CD4-positive, alpha-beta T cell (primary cell): ENCODE results near the gene CD163. TPM values are rescaled to one million over a fixed set of nuclear protein-coding genes. Genes with fewer than 3 reads are reported as not detected.

Source experiments
- ATAC-seq: fragments of 200-7000 bp; cut with Tn5 transposase; one replicate; pipeline ENCODE4 v1.10.0; 2022; ENCODE audit warnings: mild to moderate bottlenecking; ENCODE audit not compliant: poor library complexity
- CTCF ChIA-PET: fragments of 350-600 bp; sonication (Branson Sonifier 250); formaldehyde crosslinking; loops from one replicate; lab custom pipeline; 2021; ENCODE audit warnings: antibody characterized with exemption, inconsistent platforms; lab: Charles Lee
- POLR2A ChIA-PET: fragments of 350-600 bp; sonication (Branson Sonifier 250); formaldehyde crosslinking; loops from one replicate; lab custom pipeline; 2021; ENCODE audit warnings: antibody characterized with exemption, inconsistent platforms; lab: Charles Lee
- DNase-seq, 14 experiments: peaks; one replicate each; pipeline ENCODE4 v3.0.0-alpha.2; 2013 to 2020; ENCODE audit warnings: mixed read lengths in 2 of 14
- H3K27ac ChIP-seq, 2 donors: one replicate each; pipeline versions ENCODE4 v1.5.1 to v1.7.0; 2013; ENCODE audit warnings: low read length in 2 of 2, low read depth in 1 of 2, mild to moderate bottlenecking in 1 of 2
- H3K27me3 ChIP-seq, 2 experiments: 1 replicate in 1 of 2; 2 replicates in 1 of 2; pipeline versions ENCODE4 v1.6.1 to v1.7.0; 2013; ENCODE audit warnings: low read length in 2 of 2, control low read depth in 1 of 2, mild to moderate bottlenecking in 1 of 2, moderate library complexity in 1 of 2; ENCODE audit not compliant: insufficient read depth in 2 of 2, control insufficient read depth in 1 of 2
- H3K36me3 ChIP-seq: one replicate; pipeline ENCODE4 v1.6.1; 2013; ENCODE audit warnings: low read length, control low read depth; ENCODE audit not compliant: insufficient read depth
- H3K4me1 ChIP-seq: one replicate; pipeline ENCODE4 v1.6.1; 2013; ENCODE audit warnings: low read length, control low read depth; ENCODE audit not compliant: insufficient read depth
- H3K4me3 ChIP-seq: one replicate; pipeline ENCODE4 v1.5.1; 2013; ENCODE audit warnings: mild to moderate bottlenecking, low read length, moderate library complexity
- H3K9me3 ChIP-seq, 2 experiments: 1 replicate in 1 of 2; 2 replicates in 1 of 2; pipeline versions ENCODE4 v1.6.1 to v1.7.0; 2013; ENCODE audit warnings: low read length in 2 of 2, mild to moderate bottlenecking in 2 of 2, control low read depth in 1 of 2, moderate library complexity in 1 of 2; ENCODE audit not compliant: control insufficient read depth in 1 of 2, insufficient read depth in 1 of 2
- H3K27ac Mint-ChIP-seq: one replicate; pipeline ENCODE4 v1.8.0; 2020; ENCODE audit warnings: mixed read lengths
- H3K27me3 Mint-ChIP-seq: one replicate; pipeline ENCODE4 v1.8.0; 2021; ENCODE audit warnings: mixed read lengths
- H3K36me3 Mint-ChIP-seq: one replicate; pipeline ENCODE4 v1.8.0; 2021; ENCODE audit warnings: low read depth, mixed read lengths
- H3K4me1 Mint-ChIP-seq: one replicate; pipeline ENCODE4 v1.8.0; 2021; ENCODE audit warnings: low read depth, mixed read lengths
- H3K4me3 Mint-ChIP-seq: one replicate; pipeline ENCODE4 v1.8.0; 2020; ENCODE audit warnings: mild to moderate bottlenecking, mixed read lengths
- H3K9me3 Mint-ChIP-seq: one replicate; pipeline ENCODE4 v1.8.0; 2020; ENCODE audit warnings: mixed read lengths
- CTCF ChIP-seq: fragments of 200-600 bp; IDR thresholded peaks from one replicate; pipeline ENCODE4 v1.8.0; 2022; ENCODE audit warnings: antibody characterized with exemption, mild to moderate bottlenecking
- intact Hi-C, 2 experiments: fragments of 100-400 bp; cut with DNase I in 1 of 2; cut with micrococcal nuclease in 1 of 2; formaldehyde crosslinking; loops; one replicate each; pipeline versions ENCODE4 v1.15.1 to v1.9.0; 2023 to 2025; cut with DNase I, micrococcal nuclease
- total RNA-seq, 174 experiments: library from RNA in 2 of 174; stranded (reverse) in 2 of 174; gene quantifications; one replicate each; pipeline ENCODE4 v1.2.3 and lab custom pipeline; 2021 to 2026

The CD163 gene
- total RNA-seq, 2 experiments from 2014 or later: 1.1 TPM

- CTCF ChIA-PET: no interaction called here
- no peak for DNase-seq
- no peak overlapping the region for H3K4me3 ChIP-seq
- H3K4me1 ChIP-seq: no peaks in the 10 kb centered on the region
- H3K27ac ChIP-seq: no peak overlapping the region
- Mint-ChIP-seq H3K27ac (no peak overlapping the region), H3K4me1 (no peaks in the 10 kb centered on the region), H3K4me3 (no peak overlapping the region), H3K36me3 (no peaks in the 10 kb centered on the region), H3K27me3 (peaks cover 56% of the 10 kb centered on the region), H3K9me3 (no peaks in the 10 kb centered on the region)
- H3K36me3 ChIP-seq: no peaks in the 10 kb centered on the region
- POLR2A ChIA-PET: no interaction called here
- no peaks in the 10 kb centered on the region for H3K9me3 ChIP-seq
- TF ChIP-seq CTCF: no peak
- intact Hi-C loops: no loop called here
- ATAC-seq: no peak
- peaks cover 0 to 11% of the 10 kb centered on the region in 2 experiments for H3K27me3 ChIP-seq
These were observed 5.9 kb downstream of the CD163 start for GRCh38 chr12:7497661-7498060.

DNA sequence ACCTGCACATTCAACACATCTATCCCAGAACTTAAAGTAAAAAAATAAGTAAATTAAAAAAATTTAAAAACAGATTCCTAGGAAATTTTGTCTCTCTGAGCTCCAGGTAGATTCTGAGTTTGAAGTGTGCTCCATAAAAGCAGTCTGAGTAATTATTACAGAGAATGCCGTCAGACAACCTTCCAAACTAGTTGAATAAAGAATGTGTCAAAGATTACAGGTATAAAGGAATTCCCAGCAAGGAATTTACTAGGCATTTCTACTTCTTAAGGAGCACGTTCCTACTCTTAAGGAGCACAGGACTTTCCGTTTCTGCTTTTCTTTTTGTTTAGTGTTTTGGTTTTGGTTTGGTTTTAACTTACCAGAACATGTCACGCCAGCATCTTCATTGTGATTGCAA lies 7.1 kb downstream of the CD163 start:
- DNase-seq (no peak), ATAC-seq (no peak)
- Histone ChIP-seq H3K27ac (no peak overlapping the region), H3K27me3 (peaks cover 0 to 11% of the 10 kb centered on the region in 2 experiments), H3K4me3 (no peak overlapping the region), H3K9me3 (no peaks in the 10 kb centered on the region), H3K4me1 (no peaks in the 10 kb centered on the region), H3K36me3 (no peaks in the 10 kb centered on the region)
- H3K36me3 Mint-ChIP-seq: no peaks in the 10 kb centered on the region
- H3K9me3 Mint-ChIP-seq: no peaks in the 10 kb centered on the region
- peaks cover 52% of the 10 kb centered on the region for H3K27me3 Mint-ChIP-seq
- POLR2A ChIA-PET: no interaction called here
- CTCF ChIA-PET: no interaction called here
- intact Hi-C loops: no loop called here
- H3K4me3 Mint-ChIP-seq: no peak overlapping the region
- no peaks in the 10 kb centered on the region for H3K4me1 Mint-ChIP-seq
- no peak for TF ChIP-seq CTCF
- no peak overlapping the region for H3K27ac Mint-ChIP-seq

DNA sequence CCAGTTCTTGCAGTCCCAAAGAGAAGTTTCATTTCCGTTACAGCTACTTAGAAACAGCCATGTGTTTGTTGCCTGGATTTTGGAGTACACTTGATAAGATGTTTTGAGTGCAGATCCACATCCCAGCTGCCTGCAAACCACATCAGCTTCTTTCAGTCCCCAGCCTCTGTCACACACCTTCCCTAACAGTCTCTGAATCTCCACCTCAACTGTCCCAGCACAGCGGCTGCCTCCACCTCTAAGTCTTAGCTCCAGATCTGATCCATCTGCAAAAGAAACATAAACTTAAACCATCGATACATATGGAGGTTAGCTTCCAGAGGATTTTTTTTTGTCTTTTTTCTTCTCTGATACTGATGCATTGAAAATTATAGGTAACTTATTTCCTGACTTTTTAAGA lies 8.4 kb downstream of the CD163 start:
- Histone ChIP-seq H3K27me3 (peaks cover 0 to 11% of the 10 kb centered on the region in 2 experiments), H3K4me1 (no peaks in the 10 kb centered on the region), H3K27ac (no peak overlapping the region), H3K4me3 (no peak overlapping the region), H3K36me3 (no peaks in the 10 kb centered on the region), H3K9me3 (no peaks in the 10 kb centered on the region)
- Mint-ChIP-seq H3K27me3 (peaks cover 48% of the 10 kb centered on the region), H3K4me3 (no peak overlapping the region), H3K9me3 (no peaks in the 10 kb centered on the region), H3K36me3 (no peaks in the 10 kb centered on the region), H3K27ac (no peak overlapping the region), H3K4me1 (no peaks in the 10 kb centered on the region)
- DNase-seq (no peak), ATAC-seq (no peak)
- no peak for TF ChIP-seq CTCF
- POLR2A ChIA-PET: no interaction called here
- intact Hi-C loops: no loop called here
- CTCF ChIA-PET: no interaction called here
